ENCODE measurements around the gene DUSP3. TPM values are rescaled to one million over a fixed set of nuclear protein-coding genes. Genes with fewer than 3 reads are reported as not detected.
A peak's percentile ranks its signal among the peaks of the same experiment; 100 is the strongest.

The DUSP3 gene
- total and polyA plus RNA-seq, 2 of the 13 experiments (the other 11 are each of a cell fraction or from before 2014, with no cell fraction given): 60.0 to 71.5 TPM

- no peak for TF ChIP-seq SP1 (IDR thresholded peaks at IDR 0.05)
- TF ChIP-seq SP1 (CRISPR knock-in tag; IDR thresholded peaks at IDR 0.05): no peak
- TF ChIP-seq GTF3A (CRISPR knock-in tag; conservative IDR thresholded peaks at IDR 0.05): no peak
- no peak for TF ChIP-seq SOX5 (CRISPR knock-in tag; IDR thresholded peaks at IDR 0.05; ENCODE audit: borderline replicate concordance)
- no peak for TF ChIP-seq HNRNPLL (IDR thresholded peaks at IDR 0.05; ENCODE audit: low read depth, low read length, poor library complexity, severe bottlenecking)
- TF ChIP-seq CEBPG (CRISPR knock-in tag; IDR thresholded peaks at IDR 0.05): 0 out of 2 replicates have a peak, but pooled peaks have one; percentile 14
- 0 out of 2 replicates have a peak, but pooled peaks have one; percentile 27 for TF ChIP-seq TSC22D2 (CRISPR knock-in tag; IDR thresholded peaks at IDR 0.05; ENCODE audit: borderline replicate concordance)
- TF ChIP-seq TEAD3 (CRISPR knock-in tag; optimal IDR thresholded peaks at IDR 0.05; ENCODE audit: borderline replicate concordance): peak; percentile 82
- TF ChIP-seq KDM1A (CRISPR knock-in tag; IDR thresholded peaks at IDR 0.05): peak; percentile 67; the same call in 1 of the 2 replicates
- peak; percentile 68; the same call in 1 of the 2 replicates for TF ChIP-seq MIXL1 (CRISPR knock-in tag; IDR thresholded peaks at IDR 0.05)
Measured at GRCh38 chr17:43766413-43767052, 12.2 kb downstream of the DUSP3 start (continued).

- ChIA-PET CTCF (ENCODE audit: low intra/inter-chr PET ratio, low total read pairs) (interaction anchor here (0.7 to 6.1 kb wide), 12 partner anchors 40 to 240 kb away, joined by 3 to 373 read pairs (median 3); no protein-coding TSS in a partner anchor), POLR2A (interaction anchor here (0.7 kb wide), 1 partner anchor 126 kb away, joined by 3 read pairs; no protein-coding TSS in a partner anchor)
- no peak for TF ChIP-seq TP53 (CRISPR knock-in tag; conservative IDR thresholded peaks at IDR 0.05)
- peak; percentile 57; the same call in 1 of the 2 replicates for TF ChIP-seq MEF2D (CRISPR knock-in tag; IDR thresholded peaks at IDR 0.05)
- TF ChIP-seq GFI1 (CRISPR knock-in tag; IDR thresholded peaks at IDR 0.05; ENCODE audit: borderline replicate concordance): peak; percentile 92
- peak; percentile 57; the same call in 1 of the 2 replicates for TF ChIP-seq SAP130 (CRISPR knock-in tag; IDR thresholded peaks at IDR 0.05; ENCODE audit: low read depth)
- TF ChIP-seq AKAP8 (CRISPR knock-in tag; IDR thresholded peaks at IDR 0.05): no peak
- peak; percentile 76; the same call in 1 of the 2 replicates for TF ChIP-seq ZNF274 (CRISPR knock-in tag; IDR thresholded peaks at IDR 0.05)
- no peak for TF ChIP-seq ZNF550 (CRISPR knock-in tag; IDR thresholded peaks at IDR 0.05; ENCODE audit: borderline replicate concordance)
- TF ChIP-seq TFE3 (CRISPR knock-in tag; IDR thresholded peaks at IDR 0.05): peak; percentile 62; the same call in 1 of the 2 replicates
- no peak for TF ChIP-seq ZNF563 (CRISPR knock-in tag; IDR thresholded peaks at IDR 0.05)
- peak; percentile 57 for TF ChIP-seq RNF2 (conservative IDR thresholded peaks at IDR 0.05; ENCODE audit: low read depth)
- no peak for TF ChIP-seq USF2 (IDR thresholded peaks at IDR 0.05; ENCODE audit: low read depth, low read length)
- peak; percentile 66; the same call in 1 of the 2 replicates for TF ChIP-seq USF2 (CRISPR knock-in tag; IDR thresholded peaks at IDR 0.05; ENCODE audit: borderline replicate concordance)
Measured at GRCh38 chr17:43760254-43760852, 18.4 kb downstream of the DUSP3 start.

More at GRCh38 chr17:43760254-43760852, 18.4 kb downstream of the DUSP3 start:
- H2AFZ ChIP-seq (ENCODE audit: low read length): no peak overlapping the region
- in situ Hi-C loops (cut with HindIII; ENCODE audit: extremely low pct_ligation_motif_present, low pct_unique_long_range_greater_than_20kb): loop anchor here (5.0 to 10.0 kb wide), 2 partner anchors 68 to 246 kb away; no protein-coding TSS in a partner anchor
- BruUV-seq (replicated peaks): no TSS peak
- intact Hi-C loops (cut with micrococcal nuclease; ENCODE audit: unreplicated experiment): loop anchor here (1.0 to 10.0 kb wide), 4 partner anchors 40 to 236 kb away; no protein-coding TSS in a partner anchor
- DNase-seq (ENCODE audit: low spot score): peak; percentile 90
- H3K4me1 ChIP-seq (ENCODE audit: insufficient read depth, low read length): no peaks in the 10 kb centered on the region
- no peaks in the 10 kb centered on the region for H4K20me1 ChIP-seq (ENCODE audit: insufficient read depth, low read length)
- peak; percentile 99 for FAIRE-seq
- H3K4me2 ChIP-seq (ENCODE audit: low read depth, low read length): no peak overlapping the region
- WGBS (ENCODE audit: low lambda C conversion rate): 5% methylated on average over 10 of the region's 10 CpGs
- H3K79me2 ChIP-seq (ENCODE audit: insufficient read depth, low read length): no peaks in the 10 kb centered on the region
- peaks cover 9 to 41% of the 10 kb centered on the region in 2 experiments; a peak in 4 of 5 replicates for H3K27me3 ChIP-seq (ENCODE audit: control insufficient read depth in 1 of 2, insufficient read depth in 2 of 2, low read length in 2 of 2)
- no peak overlapping the region for H3K9ac ChIP-seq (ENCODE audit: insufficient read depth, low read depth, low read length)
- H3K4me3 ChIP-seq (replicated peaks in 1 of 3; ENCODE audit: insufficient read depth in 1 of 3, low read depth in 2 of 3, low read length in 3 of 3): no peak overlapping the region
- ATAC-seq: peak; percentile 88
- no peaks in the 10 kb centered on the region for H3K36me3 ChIP-seq (replicated peaks in 1 of 2; ENCODE audit: control insufficient read depth in 1 of 2, insufficient read depth in 2 of 2, low read length in 2 of 2)
- no peaks in the 10 kb centered on the region for H3K9me3 ChIP-seq (ENCODE audit: low read length)
- no peak overlapping the region for H3K27ac ChIP-seq (ENCODE audit: extremely low read length, insufficient read depth, low read length)
